Prostate gland (tissue), 2 donors: Measurements from ENCODE around the gene ARHGAP42.

Experiments used
- POLR2A ChIP-seq: fragments of 450-650 bp; IDR thresholded peaks from one replicate; pipeline ENCODE4 v1.6.1; 2016; ENCODE audit warnings: antibody characterized with exemption, mild to moderate bottlenecking
- POLR2AphosphoS5 ChIP-seq: sonication (generic); formaldehyde crosslinking; IDR thresholded peaks from one replicate; pipeline ENCODE4 v1.6.1; 2017; ENCODE audit warnings: antibody characterized with exemption
- TF ChIP-seq, protein P1 (sequence below), 4 experiments: fragments of 200-600 bp in 2 of 4; fragments of 450-650 bp in 2 of 4; sonication (generic) in 2 of 4; IDR thresholded peaks; 1 replicate in 3 of 4; 2 replicates in 1 of 4; pipeline ENCODE4 v1.5.1; 2016 to 2019; ENCODE audit warnings: antibody characterized with exemption in 4 of 4, mild to moderate bottlenecking in 2 of 4, moderate library complexity in 2 of 4

DNA sequence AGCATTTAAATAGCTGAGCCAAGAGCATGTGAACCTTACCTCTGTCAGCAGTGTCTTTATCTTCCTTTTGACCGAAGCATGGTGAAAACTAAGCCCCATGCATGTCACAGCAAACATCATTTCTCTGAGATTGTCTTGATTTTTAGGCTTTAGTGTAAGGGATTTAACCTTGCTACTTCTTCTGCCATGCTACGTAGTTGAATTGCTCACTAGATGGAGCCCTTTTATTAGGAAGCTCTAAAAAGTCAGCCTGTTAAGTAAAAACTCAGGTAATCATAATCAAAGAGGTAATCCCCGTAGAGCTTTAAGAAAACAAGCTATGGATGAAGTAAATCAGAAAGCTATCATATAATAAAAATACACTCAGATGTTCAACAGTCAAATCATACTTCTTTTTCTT lies 293.1 kb downstream of the ARHGAP42 start:
- TF ChIP-seq, protein P1, sequence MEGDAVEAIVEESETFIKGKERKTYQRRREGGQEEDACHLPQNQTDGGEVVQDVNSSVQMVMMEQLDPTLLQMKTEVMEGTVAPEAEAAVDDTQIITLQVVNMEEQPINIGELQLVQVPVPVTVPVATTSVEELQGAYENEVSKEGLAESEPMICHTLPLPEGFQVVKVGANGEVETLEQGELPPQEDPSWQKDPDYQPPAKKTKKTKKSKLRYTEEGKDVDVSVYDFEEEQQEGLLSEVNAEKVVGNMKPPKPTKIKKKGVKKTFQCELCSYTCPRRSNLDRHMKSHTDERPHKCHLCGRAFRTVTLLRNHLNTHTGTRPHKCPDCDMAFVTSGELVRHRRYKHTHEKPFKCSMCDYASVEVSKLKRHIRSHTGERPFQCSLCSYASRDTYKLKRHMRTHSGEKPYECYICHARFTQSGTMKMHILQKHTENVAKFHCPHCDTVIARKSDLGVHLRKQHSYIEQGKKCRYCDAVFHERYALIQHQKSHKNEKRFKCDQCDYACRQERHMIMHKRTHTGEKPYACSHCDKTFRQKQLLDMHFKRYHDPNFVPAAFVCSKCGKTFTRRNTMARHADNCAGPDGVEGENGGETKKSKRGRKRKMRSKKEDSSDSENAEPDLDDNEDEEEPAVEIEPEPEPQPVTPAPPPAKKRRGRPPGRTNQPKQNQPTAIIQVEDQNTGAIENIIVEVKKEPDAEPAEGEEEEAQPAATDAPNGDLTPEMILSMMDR (IDR thresholded peaks at IDR 0.05) = peak in 3 of 4 experiments; percentile 12 to 54 (median 20)
- TF ChIP-seq POLR2A (no peak), POLR2AphosphoS5 (no peak)
